Prostate gland (tissue), 2 donors: Measurements from ENCODE around the gene TSFM.

Experiments used
- POLR2A ChIP-seq: fragments of 450-650 bp; IDR thresholded peaks from one replicate; pipeline ENCODE4 v1.6.1; 2016; ENCODE audit warnings: antibody characterized with exemption, mild to moderate bottlenecking
- POLR2AphosphoS5 ChIP-seq: sonication (generic); formaldehyde crosslinking; IDR thresholded peaks from one replicate; pipeline ENCODE4 v1.6.1; 2017; ENCODE audit warnings: antibody characterized with exemption
- TF ChIP-seq, protein P1 (sequence below), 4 experiments: fragments of 200-600 bp in 2 of 4; fragments of 450-650 bp in 2 of 4; sonication (generic) in 2 of 4; IDR thresholded peaks; 1 replicate in 3 of 4; 2 replicates in 1 of 4; pipeline ENCODE4 v1.5.1; 2016 to 2019; ENCODE audit warnings: antibody characterized with exemption in 4 of 4, mild to moderate bottlenecking in 2 of 4, moderate library complexity in 2 of 4

DNA sequence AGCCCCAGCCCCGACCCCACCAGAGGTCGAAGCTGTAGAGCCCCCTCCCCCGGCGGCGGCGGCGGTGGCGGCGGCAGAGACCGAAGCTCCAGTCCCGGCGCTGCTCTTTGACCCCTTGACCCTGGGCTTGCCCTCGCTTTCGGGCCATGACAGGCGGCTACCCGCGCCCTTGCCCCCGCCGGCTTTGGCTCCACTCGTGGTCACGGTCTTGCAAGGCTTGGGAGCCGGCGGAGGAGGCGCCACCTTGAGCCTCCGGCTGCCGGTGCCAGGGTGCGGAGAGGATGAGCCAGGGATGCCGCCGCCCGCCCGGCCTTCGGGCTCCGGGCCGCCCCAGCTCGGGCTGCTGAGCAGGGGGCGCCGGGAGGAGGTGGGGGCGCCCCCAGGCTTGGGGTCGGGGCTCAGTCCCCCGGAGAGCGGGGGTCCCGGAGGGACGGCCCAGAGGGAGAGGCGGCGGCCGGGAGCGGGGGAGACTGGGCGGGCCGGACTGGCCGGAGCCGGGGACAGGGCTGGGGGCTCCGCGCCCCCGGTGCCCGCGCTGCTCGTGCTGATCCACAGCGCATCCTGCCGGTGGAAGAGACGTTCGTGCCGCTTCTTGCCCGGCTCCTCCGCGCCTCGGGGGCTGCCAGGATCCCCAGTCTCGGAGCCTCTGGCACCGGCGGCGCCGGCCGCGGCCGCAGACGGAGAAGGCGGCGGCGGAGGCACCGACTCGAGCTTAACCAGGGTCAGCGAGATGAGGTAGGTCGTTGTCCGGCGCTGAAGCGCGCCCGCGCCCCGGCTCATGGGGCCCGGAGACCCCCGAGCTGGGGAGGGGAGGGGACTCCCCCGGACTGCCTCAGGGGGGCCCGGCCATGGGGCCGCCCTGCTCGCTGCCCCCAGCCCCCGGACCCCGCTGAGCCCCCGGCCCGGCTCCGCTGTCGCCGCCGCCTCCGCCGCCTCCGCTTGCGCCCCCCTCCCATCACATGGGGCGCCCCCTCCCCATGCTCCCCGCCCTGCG, 44.8 kb upstream of the TSFM start:
- TF ChIP-seq, protein P1, sequence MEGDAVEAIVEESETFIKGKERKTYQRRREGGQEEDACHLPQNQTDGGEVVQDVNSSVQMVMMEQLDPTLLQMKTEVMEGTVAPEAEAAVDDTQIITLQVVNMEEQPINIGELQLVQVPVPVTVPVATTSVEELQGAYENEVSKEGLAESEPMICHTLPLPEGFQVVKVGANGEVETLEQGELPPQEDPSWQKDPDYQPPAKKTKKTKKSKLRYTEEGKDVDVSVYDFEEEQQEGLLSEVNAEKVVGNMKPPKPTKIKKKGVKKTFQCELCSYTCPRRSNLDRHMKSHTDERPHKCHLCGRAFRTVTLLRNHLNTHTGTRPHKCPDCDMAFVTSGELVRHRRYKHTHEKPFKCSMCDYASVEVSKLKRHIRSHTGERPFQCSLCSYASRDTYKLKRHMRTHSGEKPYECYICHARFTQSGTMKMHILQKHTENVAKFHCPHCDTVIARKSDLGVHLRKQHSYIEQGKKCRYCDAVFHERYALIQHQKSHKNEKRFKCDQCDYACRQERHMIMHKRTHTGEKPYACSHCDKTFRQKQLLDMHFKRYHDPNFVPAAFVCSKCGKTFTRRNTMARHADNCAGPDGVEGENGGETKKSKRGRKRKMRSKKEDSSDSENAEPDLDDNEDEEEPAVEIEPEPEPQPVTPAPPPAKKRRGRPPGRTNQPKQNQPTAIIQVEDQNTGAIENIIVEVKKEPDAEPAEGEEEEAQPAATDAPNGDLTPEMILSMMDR (IDR thresholded peaks at IDR 0.05) = no peak
- TF ChIP-seq POLR2A (no peak), POLR2AphosphoS5 (no peak)
